Brain pericyte (primary cell): ENCODE results near the gene MYL10.
"Not testable (repeated sequence)": the region's sequence is repeated elsewhere in the genome, so short reads cannot be mapped to it uniquely, and the experiment has no call there.

Source experiments
- DNase-seq: peaks from one replicate; pipeline ENCODE4 v3.0.0-alpha.2; 2012; ENCODE audit warnings: low read depth, low spot score

Gene MYL10

GRCh38 chr7:101618916-101619315 lies 10.2 kb downstream of the MYL10 start:
- no peak for DNase-seq

GRCh38 chr7:101618207-101618839 lies 10.8 kb downstream of the MYL10 start:
- no peak for DNase-seq

GRCh38 chr7:101617451-101618206 lies 11.5 kb downstream of the MYL10 start:
- DNase-seq: no peak

- no peak for DNase-seq
Measured at GRCh38 chr7:101615446-101615845, 13.7 kb downstream of the MYL10 start.

- DNase-seq: no peak
Measured at GRCh38 chr7:101614939-101615302, 14.2 kb downstream of the MYL10 start.

GRCh38 chr7:101614098-101614938 lies 14.8 kb downstream of the MYL10 start:
- no peak for DNase-seq

- no peak for DNase-seq
Measured at GRCh38 chr7:101612885-101613515, 16.1 kb downstream of the MYL10 start.

GRCh38 chr7:101608772-101609713 lies 20.1 kb downstream of the MYL10 start:
- DNase-seq: no peak

GRCh38 chr7:101606498-101606923 lies 22.6 kb downstream of the MYL10 start:
- DNase-seq: no peak

GRCh38 chr7:101605611-101606497 lies 23.2 kb downstream of the MYL10 start:
- no peak for DNase-seq

GRCh38 chr7:101604934-101605332 lies 24.2 kb downstream of the MYL10 start:
- not testable (repeated sequence) for DNase-seq

- no peak for DNase-seq
Measured at GRCh38 chr7:101604331-101604933, 24.7 kb downstream of the MYL10 start.

GRCh38 chr7:101602484-101603241 lies 26.4 kb downstream of the MYL10 start:
- no peak for DNase-seq

GRCh38 chr7:101602082-101602481 lies 27.0 kb downstream of the MYL10 start:
- DNase-seq: no peak

- no peak for DNase-seq
Measured at GRCh38 chr7:101599787-101600186, 29.3 kb downstream of the MYL10 start.

GRCh38 chr7:101598986-101599771 lies 29.9 kb downstream of the MYL10 start:
- DNase-seq: no peak

GRCh38 chr7:101598422-101598985 lies 30.6 kb downstream of the MYL10 start:
- DNase-seq: no peak
